ENCODE data around the gene CHAC1. TPM values are rescaled to one million over a fixed set of nuclear protein-coding genes. Genes with fewer than 3 reads are reported as not detected.
A peak's percentile ranks its signal among the peaks of the same experiment; 100 is the strongest.

The CHAC1 gene
- total RNA-seq, 2 experiments from 2014 or later, result 0.42 to 0.47 TPM

- Mint-ChIP-seq H3K27ac (no peak overlapping the region), H3K9me3 (no peaks in the 10 kb centered on the region), H3K27me3 (peaks cover 66% of the 10 kb centered on the region), H3K4me3 (peak overlapping the region; percentile 48), H3K36me3 (ENCODE audit: low read depth) (no peaks in the 10 kb centered on the region), H3K4me1 (ENCODE audit: low read depth) (peaks cover 46% of the 10 kb centered on the region)
- TF ChIP-seq CTCF (IDR thresholded peaks at IDR 0.05), result no peak
- DNase-seq (no peak), ATAC-seq (ENCODE audit: poor library complexity) (no peak)
- Histone ChIP-seq H3K4me1 (ENCODE audit: insufficient read depth, low read length) (peaks cover 51% of the 10 kb centered on the region), H3K27me3 (ENCODE audit: control insufficient read depth in 1 of 2, insufficient read depth in 2 of 2, low read length in 2 of 2) (peaks cover 56 to 57% of the 10 kb centered on the region in 2 experiments), H3K36me3 (ENCODE audit: insufficient read depth, low read length) (no peaks in the 10 kb centered on the region), H3K4me3 (ENCODE audit: low read length) (no peak overlapping the region), H3K27ac (ENCODE audit: low read depth in 1 of 2, low read length in 2 of 2) (no peak overlapping the region), H3K9me3 (ENCODE audit: control insufficient read depth in 1 of 2, insufficient read depth in 1 of 2, low read length in 2 of 2) (peaks cover 0 to 28% of the 10 kb centered on the region in 2 experiments)
- intact Hi-C loops (cut with DNase I, micrococcal nuclease), result loop anchor here in 1 of 2 experiments (2.0 kb wide), 1 partner anchor 19 kb away; no protein-coding TSS in a partner anchor
- ChIA-PET POLR2A (interaction anchor here (1.3 to 5.9 kb wide), 2 partner anchors 10 to 28 kb away, joined by 3 to 49 read pairs; no protein-coding TSS in a partner anchor), CTCF (interaction anchor here (1.0 to 4.8 kb wide), 4 partner anchors 9 to 27 kb away, joined by 3 to 43 read pairs (median 5); no protein-coding TSS in a partner anchor)
Observed at GRCh38 chr15:40931300-40932142, 21.8 kb upstream of the CHAC1 start.

- Mint-ChIP-seq H3K36me3 (ENCODE audit: low read depth) (no peaks in the 10 kb centered on the region), H3K27me3 (peaks cover 60% of the 10 kb centered on the region), H3K4me1 (ENCODE audit: low read depth) (peaks cover 39% of the 10 kb centered on the region), H3K4me3 (no peak overlapping the region), H3K27ac (no peak overlapping the region), H3K9me3 (no peaks in the 10 kb centered on the region)
- intact Hi-C loops (cut with DNase I, micrococcal nuclease), result loop anchor here in 1 of 2 experiments (2.0 kb wide), 1 partner anchor 19 kb away; no protein-coding TSS in a partner anchor
- Histone ChIP-seq H3K27ac (ENCODE audit: low read depth in 1 of 2, low read length in 2 of 2) (no peak overlapping the region), H3K9me3 (ENCODE audit: control insufficient read depth in 1 of 2, insufficient read depth in 1 of 2, low read length in 2 of 2) (peaks cover 0 to 24% of the 10 kb centered on the region in 2 experiments), H3K36me3 (ENCODE audit: insufficient read depth, low read length) (no peaks in the 10 kb centered on the region), H3K27me3 (ENCODE audit: control insufficient read depth in 1 of 2, insufficient read depth in 2 of 2, low read length in 2 of 2) (peaks cover 49 to 51% of the 10 kb centered on the region in 2 experiments), H3K4me3 (ENCODE audit: low read length) (no peak overlapping the region), H3K4me1 (ENCODE audit: insufficient read depth, low read length) (peaks cover 45% of the 10 kb centered on the region)
- no peak for DNase-seq
- no peak for TF ChIP-seq CTCF (IDR thresholded peaks at IDR 0.05)
- CTCF ChIA-PET, result interaction anchor here (1.0 to 2.0 kb wide), 2 partner anchors 26 to 28 kb away, joined by 3 to 6 read pairs; no protein-coding TSS in a partner anchor
- POLR2A ChIA-PET, result interaction anchor here (5.9 kb wide), 1 partner anchor 9 kb away, joined by 49 read pairs; no protein-coding TSS in a partner anchor
- ATAC-seq (ENCODE audit: poor library complexity), result no peak
Observed at GRCh38 chr15:40932156-40932555, 21.1 kb upstream of the CHAC1 start.

GRCh38 chr15:40932649-40933516, 20.4 kb upstream of the CHAC1 start:
- no peaks in the 10 kb centered on the region for H3K9me3 Mint-ChIP-seq
- ATAC-seq (ENCODE audit: poor library complexity), result no peak
- Histone ChIP-seq H3K9me3 (ENCODE audit: control insufficient read depth in 1 of 2, insufficient read depth in 1 of 2, low read length in 2 of 2) (peaks cover 0 to 24% of the 10 kb centered on the region in 2 experiments), H3K4me3 (ENCODE audit: low read length) (no peak overlapping the region), H3K27me3 (ENCODE audit: control insufficient read depth in 1 of 2, insufficient read depth in 2 of 2, low read length in 2 of 2) (peaks cover 43 to 44% of the 10 kb centered on the region in 2 experiments), H3K36me3 (ENCODE audit: insufficient read depth, low read length) (no peaks in the 10 kb centered on the region), H3K4me1 (ENCODE audit: insufficient read depth, low read length) (peaks cover 38% of the 10 kb centered on the region), H3K27ac (ENCODE audit: low read depth in 1 of 2, low read length in 2 of 2) (no peak overlapping the region)
- intact Hi-C loops (cut with DNase I, micrococcal nuclease), result loop anchor here in 1 of 2 experiments (2.0 kb wide), 1 partner anchor 20 kb away; no protein-coding TSS in a partner anchor
- H3K27ac Mint-ChIP-seq, result no peak overlapping the region
- peaks cover 36% of the 10 kb centered on the region for H3K4me1 Mint-ChIP-seq (ENCODE audit: low read depth)
- H3K36me3 Mint-ChIP-seq (ENCODE audit: low read depth), result no peaks in the 10 kb centered on the region
- POLR2A ChIA-PET, result interaction anchor here (5.9 kb wide), 1 partner anchor 9 kb away, joined by 49 read pairs; no protein-coding TSS in a partner anchor
- peaks cover 56% of the 10 kb centered on the region for H3K27me3 Mint-ChIP-seq
- CTCF ChIA-PET, result no interaction called here
- H3K4me3 Mint-ChIP-seq, result peak overlapping the region; percentile 42
- DNase-seq, result no peak
- TF ChIP-seq CTCF (IDR thresholded peaks at IDR 0.05), result no peak

All from CD4-positive, alpha-beta T cell (primary cell).